ENCODE measurements around the gene S100A2. TPM values are rescaled to one million over a fixed set of nuclear protein-coding genes. Genes with fewer than 3 reads are reported as not detected.

The S100A2 gene
- total and polyA plus RNA-seq, 10 donors = 0.60 to 5.2 (median 0.97) TPM; not detected in 5

DNA sequence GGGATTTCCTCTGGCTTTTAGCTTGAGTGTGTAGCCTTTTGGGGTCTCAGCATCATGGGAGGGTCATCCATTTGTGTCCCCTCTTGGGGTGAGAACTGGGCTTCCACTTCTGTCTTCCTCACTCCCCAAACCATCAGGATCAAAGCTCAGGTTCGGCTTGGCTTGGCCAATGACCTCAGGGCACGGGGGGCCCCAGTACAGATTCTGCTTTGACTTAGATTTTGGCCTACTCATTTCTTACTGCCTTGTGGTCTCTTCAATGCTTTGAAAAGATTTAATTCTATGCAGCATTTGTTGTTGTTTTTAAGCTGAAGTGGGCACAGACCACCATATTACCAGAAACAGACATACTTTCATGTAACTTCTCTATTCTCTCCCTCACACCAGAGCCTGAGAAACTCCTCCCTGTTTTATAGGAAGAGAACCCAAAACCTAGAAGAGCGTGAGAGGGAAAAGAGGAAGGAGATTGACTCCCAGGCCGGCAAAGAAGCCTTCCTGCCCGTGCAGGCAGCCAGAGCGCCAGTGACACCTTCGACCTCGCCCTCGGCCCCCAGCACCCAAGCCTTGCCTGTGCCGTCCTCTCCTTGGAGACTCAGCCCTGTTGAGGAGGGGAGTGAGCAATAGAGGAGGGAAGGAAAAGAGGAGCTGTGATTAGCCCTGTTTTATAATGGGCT lies 14.7 kb downstream of the S100A2 start:
- H3K27ac ChIP-seq = peak overlapping the region in 2 of 8 donors; percentile 21 to 70
- H3K9me3 ChIP-seq = no peaks in the 10 kb centered on the region
- peaks cover 5 to 78% (median 37%) of the 10 kb centered on the region in 6 donors for H3K4me1 ChIP-seq
- 42 to 54% (median 52%) methylated on average over 10 of the region's 10 CpGs for WGBS, 5 donors
- DNase-seq = peak; percentile 76
- intact Hi-C loops (cut with DNase I; ENCODE audit: low total_unique reads) = no loop called here
- no peaks in the 10 kb centered on the region for H3K36me3 ChIP-seq
- TF ChIP-seq, protein P1, sequence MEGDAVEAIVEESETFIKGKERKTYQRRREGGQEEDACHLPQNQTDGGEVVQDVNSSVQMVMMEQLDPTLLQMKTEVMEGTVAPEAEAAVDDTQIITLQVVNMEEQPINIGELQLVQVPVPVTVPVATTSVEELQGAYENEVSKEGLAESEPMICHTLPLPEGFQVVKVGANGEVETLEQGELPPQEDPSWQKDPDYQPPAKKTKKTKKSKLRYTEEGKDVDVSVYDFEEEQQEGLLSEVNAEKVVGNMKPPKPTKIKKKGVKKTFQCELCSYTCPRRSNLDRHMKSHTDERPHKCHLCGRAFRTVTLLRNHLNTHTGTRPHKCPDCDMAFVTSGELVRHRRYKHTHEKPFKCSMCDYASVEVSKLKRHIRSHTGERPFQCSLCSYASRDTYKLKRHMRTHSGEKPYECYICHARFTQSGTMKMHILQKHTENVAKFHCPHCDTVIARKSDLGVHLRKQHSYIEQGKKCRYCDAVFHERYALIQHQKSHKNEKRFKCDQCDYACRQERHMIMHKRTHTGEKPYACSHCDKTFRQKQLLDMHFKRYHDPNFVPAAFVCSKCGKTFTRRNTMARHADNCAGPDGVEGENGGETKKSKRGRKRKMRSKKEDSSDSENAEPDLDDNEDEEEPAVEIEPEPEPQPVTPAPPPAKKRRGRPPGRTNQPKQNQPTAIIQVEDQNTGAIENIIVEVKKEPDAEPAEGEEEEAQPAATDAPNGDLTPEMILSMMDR (IDR thresholded peaks at IDR 0.05 in 8 of 11, conservative IDR thresholded peaks at IDR 0.05 in 3 of 11) = no peak
- TF ChIP-seq POLR2A (IDR thresholded peaks at IDR 0.05) = no peak
- no peak overlapping the region for H3K4me3 ChIP-seq
- no peaks in the 10 kb centered on the region for H3K27me3 ChIP-seq (replicated peaks in 1 of 7)

DNA sequence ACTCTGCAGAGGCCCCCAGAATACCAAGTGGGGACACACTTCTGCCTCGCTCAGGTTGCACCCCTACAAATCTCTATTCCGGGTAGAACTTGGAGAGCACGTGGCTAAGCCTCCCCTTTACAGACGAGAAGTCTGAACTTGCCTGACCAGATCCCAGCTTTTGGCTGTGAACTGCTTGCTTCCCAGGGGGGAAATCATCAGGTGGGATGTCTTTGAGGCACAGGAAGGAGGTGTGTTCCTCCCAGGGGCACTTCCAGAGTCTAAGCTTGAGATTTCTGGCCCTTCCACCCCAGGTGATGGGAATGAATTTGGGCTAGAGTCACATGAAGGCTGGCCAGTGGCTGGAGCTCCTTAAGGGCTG lies 15.3 kb downstream of the S100A2 start:
- H3K36me3 ChIP-seq = no peaks in the 10 kb centered on the region
- intact Hi-C loops (cut with DNase I; ENCODE audit: low total_unique reads) = no loop called here
- peaks cover 9 to 84% (median 43%) of the 10 kb centered on the region in 6 donors for H3K4me1 ChIP-seq
- DNase-seq = peak; percentile 24
- no peak overlapping the region for H3K4me3 ChIP-seq
- H3K27me3 ChIP-seq (replicated peaks in 1 of 7) = no peaks in the 10 kb centered on the region
- H3K27ac ChIP-seq = peak overlapping the region in 1 of 8 donors; percentile 70
- no peaks in the 10 kb centered on the region for H3K9me3 ChIP-seq
- 90 to 97% (median 93%) methylated on average over 4 of the region's 4 CpGs for WGBS, 5 donors
- TF ChIP-seq POLR2A (IDR thresholded peaks at IDR 0.05) = no peak
- TF ChIP-seq, protein P1 (IDR thresholded peaks at IDR 0.05 in 8 of 11, conservative IDR thresholded peaks at IDR 0.05 in 3 of 11) = no peak

DNA sequence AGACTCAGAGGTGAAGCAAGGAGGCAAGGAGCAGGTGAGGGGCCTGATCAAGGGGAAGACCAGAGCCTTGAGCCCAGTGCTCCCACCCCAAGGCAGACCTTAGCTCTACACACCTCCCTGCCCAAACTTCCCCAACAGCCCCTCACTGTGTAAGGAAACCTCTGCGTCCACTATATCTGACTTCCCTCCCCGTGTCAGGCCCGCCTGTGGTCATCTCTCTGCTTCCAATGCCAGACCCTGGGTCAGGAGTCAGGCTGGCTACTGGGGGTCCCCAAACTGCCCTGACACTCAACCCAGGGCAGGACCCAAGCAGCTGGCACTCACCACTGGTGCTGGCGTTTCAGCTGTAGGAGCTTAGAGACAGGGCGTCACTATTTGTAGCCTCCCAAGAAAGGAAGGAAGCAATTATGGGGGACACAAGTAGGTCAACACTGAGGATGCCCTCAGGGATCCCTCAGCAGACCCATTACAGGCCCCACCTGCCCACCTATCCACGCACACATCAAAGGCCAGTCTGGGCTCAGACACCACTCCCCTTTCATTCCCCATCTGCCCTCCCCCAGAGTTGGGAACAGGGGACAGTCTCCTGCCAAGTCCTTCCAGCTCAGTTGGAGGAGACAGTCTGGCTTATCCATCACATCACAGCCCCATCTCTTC lies 15.8 kb downstream of the S100A2 start:
- H3K36me3 ChIP-seq = no peaks in the 10 kb centered on the region
- no peaks in the 10 kb centered on the region for H3K27me3 ChIP-seq (replicated peaks in 1 of 7)
- TF ChIP-seq POLR2A (IDR thresholded peaks at IDR 0.05) (no peak), POLR2AphosphoS5 (IDR thresholded peaks at IDR 0.05) (no peak)
- TF ChIP-seq, protein P1 (IDR thresholded peaks at IDR 0.05 in 8 of 11, conservative IDR thresholded peaks at IDR 0.05 in 3 of 11) = no peak
- H3K4me1 ChIP-seq = peaks cover 14 to 88% (median 48%) of the 10 kb centered on the region in 6 donors
- H3K9me3 ChIP-seq = no peaks in the 10 kb centered on the region
- no peak overlapping the region for H3K4me3 ChIP-seq
- WGBS, 5 donors = 57 to 88% (median 74%) methylated on average over 4 to 6 of the region's 6 CpGs
- intact Hi-C loops (cut with DNase I; ENCODE audit: low total_unique reads) = no loop called here
- peak; percentile 43 for DNase-seq
- peak overlapping the region in 2 of 8 donors; percentile 36 to 50 for H3K27ac ChIP-seq

Measured in spleen (tissue), 11 donors.